Naive B cell (primary cell): ENCODE results near the gene MAPK9. TPM values are rescaled to one million over a fixed set of nuclear protein-coding genes. Genes with fewer than 3 reads are reported as not detected.

Experiments used
- ATAC-seq, 2 donors: fragments of 150-1000 bp; cut with Tn5 transposase; 2 replicates each; pipeline ENCODE4 v1.10.0; 2021; ENCODE audit warnings: low read depth in 2 of 2, mild to moderate bottlenecking in 2 of 2, moderate library complexity in 2 of 2
- DNase-seq: peaks from one replicate; pipeline ENCODE4 v3.0.0; 2022
- H3K27ac Mint-ChIP-seq, 6 donors: one replicate each; pipeline ENCODE4 v1.8.0; 2020 to 2022; ENCODE audit warnings: mild to moderate bottlenecking in 6 of 6, mixed read lengths in 6 of 6, moderate library complexity in 5 of 6, inconsistent platforms in 2 of 6
- H3K27me3 Mint-ChIP-seq, 3 donors: one replicate each; pipeline ENCODE4 v1.8.0; 2021 to 2022; ENCODE audit warnings: mixed read lengths in 3 of 3, mild to moderate bottlenecking in 1 of 3
- H3K36me3 Mint-ChIP-seq, 2 donors: one replicate each; pipeline ENCODE4 v1.8.0; 2020 to 2022; ENCODE audit warnings: mixed read lengths in 2 of 2, inconsistent platforms in 1 of 2, mild to moderate bottlenecking in 1 of 2
- H3K4me1 Mint-ChIP-seq, 3 donors: one replicate each; pipeline ENCODE4 v1.8.0; 2020 to 2022; ENCODE audit warnings: mixed read lengths in 3 of 3, inconsistent platforms in 1 of 3, mild to moderate bottlenecking in 1 of 3, moderate library complexity in 1 of 3
- H3K4me3 Mint-ChIP-seq, 8 donors: one replicate each; pipeline ENCODE4 v1.8.0; 2020 to 2022; ENCODE audit warnings: mild to moderate bottlenecking in 8 of 8, mixed read lengths in 8 of 8, moderate library complexity in 8 of 8, inconsistent platforms in 2 of 8
- H3K9me3 Mint-ChIP-seq, 7 donors: one replicate each; pipeline ENCODE4 v1.8.0; 2020 to 2022; ENCODE audit warnings: mixed read lengths in 7 of 7, mild to moderate bottlenecking in 5 of 7, inconsistent platforms in 2 of 7, moderate library complexity in 1 of 7
- polyA plus RNA-seq, 6 donors: library from polyadenylated mRNA; unstranded; fragments of 300-500 nt; fragmentation: Illumina TruSeq; gene quantifications; one replicate each; pipeline ENCODE4 v1.2.3, GENCODE V29; 2021; ENCODE audit warnings: low read depth in 6 of 6

MAPK9 gene
- polyA plus RNA-seq, 6 donors from 2014 or later = 14.5 to 29.2 (median 23.2) TPM

DNA sequence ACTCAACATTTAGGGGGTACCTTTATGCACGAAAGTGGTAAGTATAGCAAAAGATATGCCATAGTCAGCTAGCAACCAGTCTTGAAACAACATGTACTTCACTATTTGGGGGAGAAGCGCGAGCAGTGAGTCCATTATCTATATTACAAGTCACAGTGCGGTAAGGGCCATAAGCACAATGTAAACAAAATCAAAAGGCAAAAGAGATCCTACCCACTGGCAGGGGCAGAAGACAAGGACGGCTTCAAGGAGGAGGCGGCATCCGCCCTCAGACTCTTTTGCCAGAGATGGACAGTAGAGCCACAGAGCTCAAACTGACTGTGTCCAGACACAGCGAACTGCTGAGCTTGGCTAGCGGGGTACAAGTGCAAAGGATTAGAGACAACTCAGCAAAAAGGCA lies 9.6 kb downstream of the MAPK9 start:
- H3K4me3 Mint-ChIP-seq = peak overlapping the region in 1 of 8 donors; percentile 31
- H3K36me3 Mint-ChIP-seq = peaks cover 39 to 44% of the 10 kb centered on the region in 2 donors
- peaks cover 17 to 22% (median 21%) of the 10 kb centered on the region in 3 donors for H3K4me1 Mint-ChIP-seq
- peaks cover 0 to 2% (median 1%) of the 10 kb centered on the region in 7 donors for H3K9me3 Mint-ChIP-seq
- no peak for ATAC-seq
- no peak for DNase-seq
- no peak overlapping the region for H3K27ac Mint-ChIP-seq
- no peaks in the 10 kb centered on the region for H3K27me3 Mint-ChIP-seq

- no peaks in the 10 kb centered on the region for H3K27me3 Mint-ChIP-seq
- peaks cover 0 to 6% (median 1%) of the 10 kb centered on the region in 7 donors for H3K9me3 Mint-ChIP-seq
- H3K36me3 Mint-ChIP-seq = peaks cover 43 to 49% of the 10 kb centered on the region in 2 donors
- no peak for DNase-seq
- H3K27ac Mint-ChIP-seq = no peak overlapping the region
- H3K4me3 Mint-ChIP-seq = no peak overlapping the region
- ATAC-seq = no peak
- H3K4me1 Mint-ChIP-seq = peaks cover 17 to 22% (median 22%) of the 10 kb centered on the region in 3 donors
These were observed 10.2 kb downstream of the MAPK9 start for GRCh38 chr5:180281706-180282105.

DNA sequence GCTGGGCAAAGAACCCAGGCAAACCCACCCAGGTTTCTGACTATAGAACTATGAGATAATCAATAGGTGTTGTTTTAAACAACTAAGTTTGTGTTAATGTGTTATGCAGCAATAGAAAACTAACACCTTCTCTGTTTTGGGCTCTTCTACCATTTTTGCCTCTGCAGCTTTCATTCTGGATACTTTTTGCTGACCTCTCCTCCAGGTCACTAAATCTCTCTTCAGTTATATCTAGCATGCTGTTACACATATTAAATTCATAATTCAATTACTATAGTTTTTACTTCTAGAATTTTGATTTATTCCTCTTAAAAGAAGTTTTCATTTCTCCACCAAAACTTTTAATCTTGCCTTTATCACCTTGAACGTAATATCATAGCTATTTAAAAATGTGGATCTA lies 17.2 kb downstream of the MAPK9 start:
- H3K4me3 Mint-ChIP-seq = no peak overlapping the region
- peaks cover 0 to 13% (median 0%) of the 10 kb centered on the region in 3 donors for H3K4me1 Mint-ChIP-seq
- no peaks in the 10 kb centered on the region for H3K27me3 Mint-ChIP-seq
- peaks cover 66 to 71% of the 10 kb centered on the region in 2 donors for H3K36me3 Mint-ChIP-seq
- ATAC-seq (no peak), DNase-seq (no peak)
- no peak overlapping the region for H3K27ac Mint-ChIP-seq
- H3K9me3 Mint-ChIP-seq = peaks cover 5 to 47% (median 12%) of the 10 kb centered on the region in 7 donors

DNA sequence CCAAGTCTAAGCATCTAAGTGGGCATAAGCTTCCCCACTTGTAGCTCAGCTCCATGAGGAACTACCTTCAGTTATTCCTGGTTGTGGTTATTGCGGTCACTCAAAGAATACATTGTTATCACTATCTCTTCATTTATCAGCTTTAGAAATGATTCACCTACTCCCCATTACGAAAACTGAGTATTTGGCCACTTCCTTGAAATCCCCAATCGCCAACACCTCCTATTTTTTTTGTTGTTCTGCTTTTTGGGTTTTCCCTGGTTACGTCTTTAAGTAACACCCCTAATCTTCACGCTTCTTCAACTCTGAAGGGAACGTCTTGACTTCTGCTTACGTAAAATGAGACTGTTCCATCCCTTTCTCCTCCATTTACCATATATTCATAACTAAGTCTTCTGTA lies 20.7 kb downstream of the MAPK9 start:
- no peak for DNase-seq
- Mint-ChIP-seq H3K27ac (no peak overlapping the region), H3K9me3 (peaks cover 9 to 58% (median 29%) of the 10 kb centered on the region in 7 donors), H3K36me3 (peaks cover 47 to 59% of the 10 kb centered on the region in 2 donors), H3K4me3 (no peak overlapping the region), H3K27me3 (no peaks in the 10 kb centered on the region), H3K4me1 (peaks cover 0 to 8% (median 0%) of the 10 kb centered on the region in 3 donors)
- ATAC-seq = no peak

DNA sequence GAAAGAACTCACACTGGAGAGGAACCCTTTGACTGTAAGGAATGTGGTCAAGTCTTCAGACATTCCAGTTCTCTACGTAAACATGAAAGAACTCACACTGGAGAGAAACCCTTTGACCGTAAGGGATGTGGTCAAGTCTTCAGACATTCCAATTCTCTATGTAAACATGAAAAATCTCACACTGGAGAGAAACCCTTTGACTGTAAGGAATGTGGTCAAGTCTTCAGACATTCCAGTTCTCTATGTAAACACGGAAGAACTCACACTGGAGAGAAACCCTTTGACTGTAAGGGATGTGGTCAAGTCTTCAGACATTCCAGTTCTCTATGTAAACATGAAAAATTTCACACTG lies 32.6 kb downstream of the MAPK9 start:
- DNase-seq (no peak), ATAC-seq (no peak)
- H3K27me3 Mint-ChIP-seq = no peaks in the 10 kb centered on the region
- no peak overlapping the region for H3K27ac Mint-ChIP-seq
- peaks cover 69 to 70% of the 10 kb centered on the region in 2 donors for H3K36me3 Mint-ChIP-seq
- peaks cover 16 to 94% (median 88%) of the 10 kb centered on the region in 7 donors for H3K9me3 Mint-ChIP-seq
- H3K4me1 Mint-ChIP-seq = peaks cover 0 to 3% (median 0%) of the 10 kb centered on the region in 3 donors
- no peak overlapping the region for H3K4me3 Mint-ChIP-seq

DNA sequence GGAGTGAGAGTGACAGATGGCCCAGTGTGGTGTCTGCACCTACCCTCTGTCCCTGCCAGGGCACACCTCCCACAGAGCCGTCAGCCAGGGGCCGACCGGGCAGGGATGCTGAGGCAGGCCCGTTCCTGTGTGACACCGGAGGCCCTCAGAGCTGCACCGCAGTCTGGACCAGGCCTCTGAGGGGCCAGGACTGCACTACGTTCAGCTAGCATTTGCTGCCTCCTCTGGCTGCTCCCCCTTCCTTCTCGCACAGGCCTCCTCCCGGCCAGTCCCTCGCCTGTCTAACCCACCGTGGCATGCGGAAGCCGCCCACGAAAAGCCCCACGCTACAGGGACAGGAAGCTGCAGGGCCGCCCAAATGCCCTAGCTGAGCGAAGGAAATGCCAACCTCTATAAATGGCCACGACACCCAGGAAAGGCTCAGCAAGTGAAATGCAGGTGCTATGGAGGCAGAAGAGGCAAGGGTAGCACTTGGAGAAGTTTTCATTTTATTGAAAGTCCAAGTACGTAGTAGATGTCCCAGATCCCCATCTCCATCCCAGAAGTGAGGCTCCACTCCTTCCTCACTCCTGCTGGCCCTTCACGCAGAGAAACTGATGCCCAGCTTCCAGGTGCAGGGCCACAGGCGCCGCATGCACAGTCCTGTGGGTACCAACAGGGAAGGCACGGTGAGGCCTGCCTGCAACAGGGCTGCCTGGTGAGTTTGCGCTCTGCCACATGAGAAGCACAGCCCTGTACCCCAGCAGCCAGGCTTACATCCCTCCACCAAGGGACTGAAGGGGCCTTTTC lies 38.7 kb downstream of the MAPK9 start:
- no peak for ATAC-seq
- no peak overlapping the region for H3K27ac Mint-ChIP-seq
- H3K9me3 Mint-ChIP-seq = peaks cover 20 to 82% (median 70%) of the 10 kb centered on the region in 7 donors
- H3K4me1 Mint-ChIP-seq = no peaks in the 10 kb centered on the region
- H3K4me3 Mint-ChIP-seq = peak overlapping the region in 2 of 8 donors; percentile 5 to 15
- H3K27me3 Mint-ChIP-seq = no peaks in the 10 kb centered on the region
- H3K36me3 Mint-ChIP-seq = peaks cover 45 to 78% of the 10 kb centered on the region in 2 donors
- no peak for DNase-seq

- no peak for ATAC-seq
- H3K27ac Mint-ChIP-seq = no peak overlapping the region
- H3K27me3 Mint-ChIP-seq = no peaks in the 10 kb centered on the region
- no peak overlapping the region for H3K4me3 Mint-ChIP-seq
- H3K9me3 Mint-ChIP-seq = peaks cover 20 to 75% (median 58%) of the 10 kb centered on the region in 7 donors
- DNase-seq = no peak
- H3K4me1 Mint-ChIP-seq = no peaks in the 10 kb centered on the region
- H3K36me3 Mint-ChIP-seq = peaks cover 41 to 78% of the 10 kb centered on the region in 2 donors
These were observed 40.0 kb downstream of the MAPK9 start for GRCh38 chr5:180251887-180252286.

- Mint-ChIP-seq H3K4me1 (no peaks in the 10 kb centered on the region), H3K36me3 (peaks cover 47 to 86% of the 10 kb centered on the region in 2 donors), H3K4me3 (no peak overlapping the region), H3K27ac (no peak overlapping the region), H3K9me3 (peaks cover 20 to 74% (median 55%) of the 10 kb centered on the region in 7 donors), H3K27me3 (no peaks in the 10 kb centered on the region)
- ATAC-seq (no peak), DNase-seq (no peak)
These were observed 40.7 kb downstream of the MAPK9 start for GRCh38 chr5:180251141-180251540.

- no peak overlapping the region for H3K4me3 Mint-ChIP-seq
- H3K36me3 Mint-ChIP-seq = peaks cover 43 to 81% of the 10 kb centered on the region in 2 donors
- no peak overlapping the region for H3K27ac Mint-ChIP-seq
- no peaks in the 10 kb centered on the region for H3K4me1 Mint-ChIP-seq
- no peak for DNase-seq
- no peak for ATAC-seq
- H3K27me3 Mint-ChIP-seq = no peaks in the 10 kb centered on the region
- peaks cover 16 to 67% (median 49%) of the 10 kb centered on the region in 7 donors for H3K9me3 Mint-ChIP-seq
These were observed 41.6 kb downstream of the MAPK9 start for GRCh38 chr5:180250329-180250728.

GRCh38 chr5:180241600-180241999 lies 50.3 kb downstream of the MAPK9 start:
- Mint-ChIP-seq H3K9me3 (peaks cover 0 to 11% (median 4%) of the 10 kb centered on the region in 7 donors), H3K4me3 (no peak overlapping the region)

GRCh38 chr5:180238631-180239030 lies 53.3 kb downstream of the MAPK9 start:
- ATAC-seq (no peak), DNase-seq (no peak)
- Mint-ChIP-seq H3K27ac (no peak overlapping the region), H3K4me1 (no peaks in the 10 kb centered on the region), H3K36me3 (peaks cover 45 to 77% of the 10 kb centered on the region in 2 donors), H3K27me3 (no peaks in the 10 kb centered on the region), H3K4me3 (no peak overlapping the region), H3K9me3 (no peaks in the 10 kb centered on the region)

More at GRCh38 chr5:180241600-180241999, 50.3 kb downstream of the MAPK9 start:
- Mint-ChIP-seq H3K27me3 (no peaks in the 10 kb centered on the region), H3K27ac (peak overlapping the region in 1 of 6 donors; percentile 58), H3K36me3 (peaks cover 59 to 69% of the 10 kb centered on the region in 2 donors), H3K4me1 (no peaks in the 10 kb centered on the region)
- DNase-seq (no peak), ATAC-seq (no peak)

GRCh38 chr5:180235846-180236245 lies 56.0 kb downstream of the MAPK9 start:
- no peak overlapping the region for H3K27ac Mint-ChIP-seq
- ATAC-seq = no peak
- DNase-seq = no peak
- no peaks in the 10 kb centered on the region for H3K9me3 Mint-ChIP-seq
- peaks cover 40 to 58% of the 10 kb centered on the region in 2 donors for H3K36me3 Mint-ChIP-seq
- no peaks in the 10 kb centered on the region for H3K27me3 Mint-ChIP-seq
- H3K4me3 Mint-ChIP-seq = no peak overlapping the region
- H3K4me1 Mint-ChIP-seq = no peaks in the 10 kb centered on the region

- no peak for DNase-seq
- Mint-ChIP-seq H3K27me3 (no peaks in the 10 kb centered on the region), H3K27ac (no peak overlapping the region), H3K9me3 (peaks cover 0 to 1% (median 0%) of the 10 kb centered on the region in 7 donors), H3K36me3 (peaks cover 40 to 52% of the 10 kb centered on the region in 2 donors), H3K4me1 (no peaks in the 10 kb centered on the region), H3K4me3 (no peak overlapping the region)
- ATAC-seq = no peak
These were observed 56.8 kb downstream of the MAPK9 start for GRCh38 chr5:180235077-180235476.

DNA sequence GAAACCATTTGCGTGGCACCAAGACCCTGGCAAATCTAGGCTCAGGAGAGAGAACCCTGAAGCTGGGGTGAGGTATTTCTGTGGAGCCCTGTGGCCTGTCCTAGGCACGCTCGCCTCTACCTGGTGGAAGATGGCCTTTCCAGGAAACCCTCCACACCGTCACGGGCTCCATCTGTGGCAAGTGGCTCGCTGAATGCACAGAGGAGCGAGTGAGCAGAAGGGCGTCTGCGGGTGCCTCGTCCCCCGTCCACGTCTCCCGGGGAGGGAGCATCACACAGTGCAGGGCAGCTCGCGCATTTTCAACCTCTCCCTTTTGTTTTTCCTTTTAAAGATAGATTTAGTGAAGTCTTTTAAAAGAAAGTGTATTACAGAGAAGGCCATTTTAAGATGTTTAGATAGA lies 57.6 kb downstream of the MAPK9 start:
- peaks cover 0 to 3% (median 0%) of the 10 kb centered on the region in 7 donors for H3K9me3 Mint-ChIP-seq
- DNase-seq (no peak), ATAC-seq (no peak)
- H3K27ac Mint-ChIP-seq = no peak overlapping the region
- no peaks in the 10 kb centered on the region for H3K4me1 Mint-ChIP-seq
- H3K4me3 Mint-ChIP-seq = no peak overlapping the region
- peaks cover 44 to 51% of the 10 kb centered on the region in 2 donors for H3K36me3 Mint-ChIP-seq
- H3K27me3 Mint-ChIP-seq = no peaks in the 10 kb centered on the region
